ENCODE results near the gene ID3. TPM values are rescaled to one million over a fixed set of nuclear protein-coding genes. Genes with fewer than 3 reads are reported as not detected.

Gene ID3
- total and polyA plus RNA-seq, 9 of the 15 experiments (the other 6 are each of a cell fraction or from before 2014, with no cell fraction given), result 6.8 to 59.8 (median 23.5) TPM

DNA sequence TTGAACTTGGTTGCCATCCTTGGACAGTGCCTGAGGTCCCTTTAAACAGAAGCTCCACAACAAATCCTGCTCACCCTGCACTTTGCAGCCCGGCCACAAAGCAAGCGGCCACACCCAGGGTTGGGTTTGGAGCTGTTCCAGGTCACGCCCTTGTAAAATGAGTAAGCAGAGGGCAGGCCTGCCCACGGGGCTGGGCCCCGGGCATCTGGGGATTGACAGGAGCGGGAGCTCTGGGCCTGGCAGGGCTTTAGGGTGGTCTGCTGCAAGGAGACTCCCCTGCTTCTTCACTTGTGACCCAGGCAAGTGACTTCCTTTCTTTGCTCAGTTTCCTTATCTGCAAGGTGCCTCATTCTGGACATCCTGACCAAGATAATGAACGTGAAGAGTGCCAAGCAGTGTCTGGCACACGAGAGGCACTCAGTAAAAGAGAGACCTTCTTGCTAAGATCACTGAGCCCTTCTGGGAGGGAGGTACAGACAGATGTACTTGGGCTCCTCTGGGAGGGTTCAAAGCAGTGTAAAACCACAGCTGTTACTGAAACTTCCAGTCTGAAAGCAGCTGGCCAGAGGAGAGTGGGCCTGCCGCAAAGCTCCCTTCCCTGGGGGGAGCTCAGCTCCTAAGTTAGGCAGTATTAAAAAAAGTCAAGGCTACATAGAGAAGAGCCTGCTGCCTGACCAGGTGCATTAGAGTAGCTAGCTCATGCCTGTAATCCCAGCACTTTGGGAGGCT lies 30.9 kb downstream of the ID3 start (continued):
- no peak for TF ChIP-seq TEAD1 (CRISPR knock-in tag; IDR thresholded peaks at IDR 0.05)
- TF ChIP-seq ZNF232 (CRISPR knock-in tag; IDR thresholded peaks at IDR 0.05), result no peak
- TF ChIP-seq, protein P1, sequence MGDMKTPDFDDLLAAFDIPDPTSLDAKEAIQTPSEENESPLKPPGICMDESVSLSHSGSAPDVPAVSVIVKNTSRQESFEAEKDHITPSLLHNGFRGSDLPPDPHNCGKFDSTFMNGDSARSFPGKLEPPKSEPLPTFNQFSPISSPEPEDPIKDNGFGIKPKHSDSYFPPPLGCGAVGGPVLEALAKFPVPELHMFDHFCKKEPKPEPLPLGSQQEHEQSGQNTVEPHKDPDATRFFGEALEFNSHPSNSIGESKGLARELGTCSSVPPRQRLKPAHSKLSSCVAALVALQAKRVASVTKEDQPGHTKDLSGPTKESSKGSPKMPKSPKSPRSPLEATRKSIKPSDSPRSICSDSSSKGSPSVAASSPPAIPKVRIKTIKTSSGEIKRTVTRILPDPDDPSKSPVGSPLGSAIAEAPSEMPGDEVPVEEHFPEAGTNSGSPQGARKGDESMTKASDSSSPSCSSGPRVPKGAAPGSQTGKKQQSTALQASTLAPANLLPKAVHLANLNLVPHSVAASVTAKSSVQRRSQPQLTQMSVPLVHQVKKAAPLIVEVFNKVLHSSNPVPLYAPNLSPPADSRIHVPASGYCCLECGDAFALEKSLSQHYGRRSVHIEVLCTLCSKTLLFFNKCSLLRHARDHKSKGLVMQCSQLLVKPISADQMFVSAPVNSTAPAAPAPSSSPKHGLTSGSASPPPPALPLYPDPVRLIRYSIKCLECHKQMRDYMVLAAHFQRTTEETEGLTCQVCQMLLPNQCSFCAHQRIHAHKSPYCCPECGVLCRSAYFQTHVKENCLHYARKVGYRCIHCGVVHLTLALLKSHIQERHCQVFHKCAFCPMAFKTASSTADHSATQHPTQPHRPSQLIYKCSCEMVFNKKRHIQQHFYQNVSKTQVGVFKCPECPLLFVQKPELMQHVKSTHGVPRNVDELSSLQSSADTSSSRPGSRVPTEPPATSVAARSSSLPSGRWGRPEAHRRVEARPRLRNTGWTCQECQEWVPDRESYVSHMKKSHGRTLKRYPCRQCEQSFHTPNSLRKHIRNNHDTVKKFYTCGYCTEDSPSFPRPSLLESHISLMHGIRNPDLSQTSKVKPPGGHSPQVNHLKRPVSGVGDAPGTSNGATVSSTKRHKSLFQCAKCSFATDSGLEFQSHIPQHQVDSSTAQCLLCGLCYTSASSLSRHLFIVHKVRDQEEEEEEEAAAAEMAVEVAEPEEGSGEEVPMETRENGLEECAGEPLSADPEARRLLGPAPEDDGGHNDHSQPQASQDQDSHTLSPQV (IDR thresholded peaks at IDR 0.05), result peak; percentile 67
- no peak for TF ChIP-seq ZNF146 (CRISPR knock-in tag; IDR thresholded peaks at IDR 0.05; ENCODE audit: unreplicated experiment)
- TF ChIP-seq ARID1B (IDR thresholded peaks at IDR 0.05), result peak; percentile 57
- TF ChIP-seq, protein P2, sequence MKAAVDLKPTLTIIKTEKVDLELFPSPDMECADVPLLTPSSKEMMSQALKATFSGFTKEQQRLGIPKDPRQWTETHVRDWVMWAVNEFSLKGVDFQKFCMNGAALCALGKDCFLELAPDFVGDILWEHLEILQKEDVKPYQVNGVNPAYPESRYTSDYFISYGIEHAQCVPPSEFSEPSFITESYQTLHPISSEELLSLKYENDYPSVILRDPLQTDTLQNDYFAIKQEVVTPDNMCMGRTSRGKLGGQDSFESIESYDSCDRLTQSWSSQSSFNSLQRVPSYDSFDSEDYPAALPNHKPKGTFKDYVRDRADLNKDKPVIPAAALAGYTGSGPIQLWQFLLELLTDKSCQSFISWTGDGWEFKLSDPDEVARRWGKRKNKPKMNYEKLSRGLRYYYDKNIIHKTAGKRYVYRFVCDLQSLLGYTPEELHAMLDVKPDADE (conservative IDR thresholded peaks at IDR 0.05; ENCODE audit: control insufficient read depth, low read depth, low read length), result no peak
- peak; percentile 52 to 59 for TF ChIP-seq NRF1 (conservative IDR thresholded peaks at IDR 0.05 in 1 of 2, IDR thresholded peaks at IDR 0.05 in 1 of 2)
- no peak for TF ChIP-seq MTF1 (CRISPR knock-in tag; IDR thresholded peaks at IDR 0.05; ENCODE audit: borderline replicate concordance)
- peak; percentile 83 for TF ChIP-seq DPF2 (IDR thresholded peaks at IDR 0.05)
- TF ChIP-seq HDGF (IDR thresholded peaks at IDR 0.05), result 0 out of 2 replicates have a peak, but pooled peaks have one; percentile 27
- TF ChIP-seq SETDB1 (IDR thresholded peaks at IDR 0.05; ENCODE audit: low read length), result no peak
- TF ChIP-seq, protein P3, sequence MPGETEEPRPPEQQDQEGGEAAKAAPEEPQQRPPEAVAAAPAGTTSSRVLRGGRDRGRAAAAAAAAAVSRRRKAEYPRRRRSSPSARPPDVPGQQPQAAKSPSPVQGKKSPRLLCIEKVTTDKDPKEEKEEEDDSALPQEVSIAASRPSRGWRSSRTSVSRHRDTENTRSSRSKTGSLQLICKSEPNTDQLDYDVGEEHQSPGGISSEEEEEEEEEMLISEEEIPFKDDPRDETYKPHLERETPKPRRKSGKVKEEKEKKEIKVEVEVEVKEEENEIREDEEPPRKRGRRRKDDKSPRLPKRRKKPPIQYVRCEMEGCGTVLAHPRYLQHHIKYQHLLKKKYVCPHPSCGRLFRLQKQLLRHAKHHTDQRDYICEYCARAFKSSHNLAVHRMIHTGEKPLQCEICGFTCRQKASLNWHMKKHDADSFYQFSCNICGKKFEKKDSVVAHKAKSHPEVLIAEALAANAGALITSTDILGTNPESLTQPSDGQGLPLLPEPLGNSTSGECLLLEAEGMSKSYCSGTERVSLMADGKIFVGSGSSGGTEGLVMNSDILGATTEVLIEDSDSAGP (CRISPR knock-in tag; IDR thresholded peaks at IDR 0.05), result peak; percentile 85
- TF ChIP-seq FIP1L1 (IDR thresholded peaks at IDR 0.05; ENCODE audit: low read depth, low read length, poor library complexity, severe bottlenecking), result no peak
- no peak for TF ChIP-seq MCM2 (IDR thresholded peaks at IDR 0.05; ENCODE audit: low read depth)
- TF ChIP-seq, protein P4, sequence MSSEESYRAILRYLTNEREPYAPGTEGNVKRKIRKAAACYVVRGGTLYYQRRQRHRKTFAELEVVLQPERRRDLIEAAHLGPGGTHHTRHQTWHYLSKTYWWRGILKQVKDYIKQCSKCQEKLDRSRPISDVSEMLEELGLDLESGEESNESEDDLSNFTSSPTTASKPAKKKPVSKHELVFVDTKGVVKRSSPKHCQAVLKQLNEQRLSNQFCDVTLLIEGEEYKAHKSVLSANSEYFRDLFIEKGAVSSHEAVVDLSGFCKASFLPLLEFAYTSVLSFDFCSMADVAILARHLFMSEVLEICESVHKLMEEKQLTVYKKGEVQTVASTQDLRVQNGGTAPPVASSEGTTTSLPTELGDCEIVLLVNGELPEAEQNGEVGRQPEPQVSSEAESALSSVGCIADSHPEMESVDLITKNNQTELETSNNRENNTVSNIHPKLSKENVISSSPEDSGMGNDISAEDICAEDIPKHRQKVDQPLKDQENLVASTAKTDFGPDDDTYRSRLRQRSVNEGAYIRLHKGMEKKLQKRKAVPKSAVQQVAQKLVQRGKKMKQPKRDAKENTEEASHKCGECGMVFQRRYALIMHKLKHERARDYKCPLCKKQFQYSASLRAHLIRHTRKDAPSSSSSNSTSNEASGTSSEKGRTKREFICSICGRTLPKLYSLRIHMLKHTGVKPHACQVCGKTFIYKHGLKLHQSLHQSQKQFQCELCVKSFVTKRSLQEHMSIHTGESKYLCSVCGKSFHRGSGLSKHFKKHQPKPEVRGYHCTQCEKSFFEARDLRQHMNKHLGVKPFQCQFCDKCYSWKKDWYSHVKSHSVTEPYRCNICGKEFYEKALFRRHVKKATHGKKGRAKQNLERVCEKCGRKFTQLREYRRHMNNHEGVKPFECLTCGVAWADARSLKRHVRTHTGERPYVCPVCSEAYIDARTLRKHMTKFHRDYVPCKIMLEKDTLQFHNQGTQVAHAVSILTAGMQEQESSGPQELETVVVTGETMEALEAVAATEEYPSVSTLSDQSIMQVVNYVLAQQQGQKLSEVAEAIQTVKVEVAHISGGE (CRISPR knock-in tag; IDR thresholded peaks at IDR 0.05), result no peak
- TF ChIP-seq CC2D1A (IDR thresholded peaks at IDR 0.05), result no peak
- TF ChIP-seq ZNF282 (CRISPR knock-in tag; IDR thresholded peaks at IDR 0.05), result no peak
